Gastroesophageal sphincter (tissue), 3 donors: Measurements from ENCODE around the gene HELZ.

ENCODE experiments used
- EP300 ChIP-seq: sonication (generic); formaldehyde crosslinking; IDR thresholded peaks from one replicate; pipeline ENCODE4 v1.6.1; 2017; ENCODE audit warnings: antibody characterized with exemption, mild to moderate bottlenecking
- POLR2A ChIP-seq, 2 donors: fragments of 450-650 bp; IDR thresholded peaks; one replicate each; pipeline ENCODE4 v1.6.1; 2017; ENCODE audit warnings: antibody characterized with exemption in 2 of 2, mild to moderate bottlenecking in 2 of 2, moderate library complexity in 1 of 2
- TF ChIP-seq, protein P1 (sequence below), 4 experiments: fragments of 200-600 bp in 2 of 4; fragments of 450-650 bp in 2 of 4; sonication (generic) in 1 of 4; IDR thresholded peaks; one replicate each; pipeline ENCODE4 v1.5.1; 2017 to 2019; ENCODE audit warnings: antibody characterized with exemption in 4 of 4, mild to moderate bottlenecking in 2 of 4, moderate library complexity in 2 of 4

DNA sequence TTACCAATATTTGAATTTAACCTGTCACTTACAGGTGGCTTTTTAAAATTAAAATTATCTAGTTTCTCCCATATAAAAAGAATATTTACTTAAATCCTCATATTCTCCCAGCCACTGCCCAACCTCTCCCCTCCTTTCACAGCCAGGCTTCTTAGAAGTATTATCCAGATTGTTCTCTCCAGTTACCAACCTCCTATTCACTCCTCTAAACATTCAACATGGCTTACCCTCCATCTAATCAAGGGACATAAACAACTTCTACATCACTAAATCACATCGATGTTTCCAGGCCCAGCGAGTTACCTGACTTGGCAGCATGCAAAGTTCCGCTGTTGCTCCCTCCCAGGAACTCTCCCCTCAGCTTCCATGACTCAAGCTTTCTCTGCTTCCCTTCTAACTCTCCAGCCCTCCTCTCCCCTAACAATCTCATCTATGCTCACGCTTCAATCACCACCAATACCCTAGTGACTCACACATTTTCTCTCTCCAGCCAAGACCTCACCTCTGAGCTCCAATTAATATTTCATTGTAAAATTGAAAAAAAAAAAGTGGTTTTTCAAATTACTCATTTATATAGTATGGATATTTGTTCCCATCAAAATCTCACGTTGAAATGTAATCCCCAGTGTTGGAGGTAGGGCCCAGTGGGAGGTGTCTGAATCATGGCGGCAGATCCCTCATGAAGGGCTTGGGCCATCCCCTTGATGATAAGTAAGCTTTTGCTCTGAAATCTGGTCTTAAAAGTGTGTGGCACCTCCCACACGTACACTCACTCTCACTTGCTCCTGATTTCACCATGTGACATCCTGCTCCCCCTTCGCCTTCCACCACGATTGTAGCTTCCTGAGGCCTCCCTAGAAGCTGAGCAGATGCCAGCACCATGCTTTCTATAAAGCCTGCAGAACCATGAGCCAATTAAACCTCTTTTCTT lies 88.5 kb downstream of the HELZ start:
- TF ChIP-seq, protein P1, sequence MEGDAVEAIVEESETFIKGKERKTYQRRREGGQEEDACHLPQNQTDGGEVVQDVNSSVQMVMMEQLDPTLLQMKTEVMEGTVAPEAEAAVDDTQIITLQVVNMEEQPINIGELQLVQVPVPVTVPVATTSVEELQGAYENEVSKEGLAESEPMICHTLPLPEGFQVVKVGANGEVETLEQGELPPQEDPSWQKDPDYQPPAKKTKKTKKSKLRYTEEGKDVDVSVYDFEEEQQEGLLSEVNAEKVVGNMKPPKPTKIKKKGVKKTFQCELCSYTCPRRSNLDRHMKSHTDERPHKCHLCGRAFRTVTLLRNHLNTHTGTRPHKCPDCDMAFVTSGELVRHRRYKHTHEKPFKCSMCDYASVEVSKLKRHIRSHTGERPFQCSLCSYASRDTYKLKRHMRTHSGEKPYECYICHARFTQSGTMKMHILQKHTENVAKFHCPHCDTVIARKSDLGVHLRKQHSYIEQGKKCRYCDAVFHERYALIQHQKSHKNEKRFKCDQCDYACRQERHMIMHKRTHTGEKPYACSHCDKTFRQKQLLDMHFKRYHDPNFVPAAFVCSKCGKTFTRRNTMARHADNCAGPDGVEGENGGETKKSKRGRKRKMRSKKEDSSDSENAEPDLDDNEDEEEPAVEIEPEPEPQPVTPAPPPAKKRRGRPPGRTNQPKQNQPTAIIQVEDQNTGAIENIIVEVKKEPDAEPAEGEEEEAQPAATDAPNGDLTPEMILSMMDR (IDR thresholded peaks at IDR 0.05) = no peak
- no peak for TF ChIP-seq EP300
- no peak for TF ChIP-seq POLR2A (IDR thresholded peaks at IDR 0.05)
